ENCODE data around the gene IRF7. TPM values are rescaled to one million over a fixed set of nuclear protein-coding genes. Genes with fewer than 3 reads are reported as not detected.

The IRF7 gene
- total RNA-seq, 1 donor from 2014 or later: 10.9 TPM

- no peak for DNase-seq (ENCODE audit: low read depth in 2 of 2)
These were observed 5.4 kb upstream of the IRF7 start for GRCh38 chr11:620935-621814.

DNA sequence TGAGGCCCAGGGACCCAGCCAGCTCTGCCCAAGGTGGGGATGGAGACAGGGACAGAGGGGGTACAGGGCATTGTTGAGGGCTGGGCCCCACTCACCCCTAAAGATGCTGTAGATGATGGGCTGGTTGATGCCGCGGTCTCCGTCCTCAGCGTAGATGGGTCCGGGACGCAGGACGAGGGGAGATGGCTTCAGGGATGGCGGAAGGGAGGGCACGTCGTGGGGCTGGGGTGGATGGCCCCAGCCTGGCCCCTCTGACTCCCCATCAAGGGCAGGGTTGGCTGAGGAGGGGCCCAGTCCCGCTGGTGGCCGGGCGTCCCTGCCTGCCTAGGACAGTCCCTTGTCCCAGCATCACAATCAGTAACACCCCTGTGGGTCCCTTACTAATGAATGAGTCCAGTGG is 4.5 kb upstream of the IRF7 start:
- DNase-seq (ENCODE audit: low read depth in 2 of 2): no peak

GRCh38 chr11:619628-620050 is 3.9 kb upstream of the IRF7 start:
- no peak for DNase-seq (ENCODE audit: low read depth in 2 of 2)

GRCh38 chr11:618856-619627 is 3.3 kb upstream of the IRF7 start:
- no peak for DNase-seq (ENCODE audit: low read depth in 2 of 2)

GRCh38 chr11:617912-618682 is 2.3 kb upstream of the IRF7 start:
- DNase-seq (ENCODE audit: low read depth in 2 of 2): no peak

DNA sequence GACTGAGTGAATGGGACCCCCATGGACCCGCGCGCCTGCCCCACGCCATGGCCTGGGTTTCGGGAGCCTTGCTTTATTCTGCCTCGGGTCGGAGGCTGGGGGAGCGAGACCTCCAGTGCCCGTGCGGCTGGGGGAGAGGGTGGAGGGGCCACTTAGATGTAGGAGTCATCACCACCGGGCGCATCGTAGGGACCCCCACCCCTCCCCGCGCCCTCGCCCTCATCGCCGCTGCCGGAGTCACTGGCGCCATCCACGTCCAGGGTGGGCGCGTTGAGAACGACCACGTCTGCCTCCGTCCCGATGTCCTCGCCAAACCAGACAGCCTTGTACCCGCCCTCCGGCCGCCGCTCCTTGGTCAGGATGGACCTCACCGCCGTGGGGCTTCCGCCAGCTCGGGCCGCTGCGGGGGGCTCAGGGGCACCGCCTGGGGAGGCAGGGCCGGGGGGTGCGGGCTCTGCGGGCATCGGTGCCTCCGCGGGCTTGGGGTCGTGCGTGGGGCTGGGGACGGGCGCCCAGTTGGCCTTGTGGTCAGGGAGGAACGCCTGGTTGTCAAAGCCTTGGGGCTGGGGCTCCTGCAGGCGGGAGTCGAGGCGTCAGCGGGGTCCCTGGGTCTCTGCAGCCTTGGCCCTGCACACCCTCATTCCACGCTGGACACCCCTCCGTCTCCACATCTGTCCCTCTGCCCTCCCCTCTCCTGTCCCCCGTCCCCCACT is 1.6 kb upstream of the IRF7 start:
- DNase-seq (ENCODE audit: low read depth in 2 of 2): no peak

DNA sequence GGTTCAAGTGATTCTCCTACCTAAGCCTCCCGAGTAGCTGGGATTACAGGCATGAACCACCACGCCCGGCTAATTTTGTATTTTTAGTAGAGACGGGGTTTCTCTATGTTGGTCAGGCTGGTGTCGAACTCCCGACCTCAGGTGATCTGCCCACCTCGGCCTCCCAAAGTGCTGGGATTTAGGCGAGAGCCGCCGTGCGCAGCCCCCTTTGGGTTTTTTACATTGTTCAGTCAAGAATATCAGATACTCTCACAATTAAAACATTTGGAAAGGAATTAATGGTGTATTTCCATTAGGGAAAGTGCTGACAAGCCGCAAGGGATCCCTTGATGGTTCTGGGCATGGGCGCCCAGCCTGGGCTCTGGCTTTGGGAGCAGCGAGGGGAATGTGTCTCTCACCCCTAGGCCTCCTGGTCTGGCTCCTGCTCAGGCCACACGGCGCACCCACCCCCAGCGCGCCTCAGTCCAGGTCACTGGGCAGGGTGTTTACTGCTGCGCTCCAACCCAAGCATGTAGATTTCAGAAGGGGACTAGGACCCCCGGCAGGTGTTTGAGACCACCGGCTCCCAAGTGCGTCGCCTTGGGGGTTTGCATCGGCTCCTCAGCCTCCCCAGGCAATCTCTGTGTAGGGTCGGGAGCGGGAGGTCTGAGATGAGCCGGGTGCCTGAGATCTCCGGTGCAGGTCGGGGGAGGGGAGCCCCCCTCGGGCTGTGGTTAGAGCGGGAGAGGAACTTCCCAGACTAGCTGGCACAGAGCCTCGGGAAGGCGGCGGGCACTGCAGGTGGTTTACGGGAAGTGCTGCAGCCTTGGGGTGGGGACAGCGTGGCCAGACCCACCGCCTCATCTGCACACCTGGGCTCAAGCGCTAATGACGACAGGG is 809 bp upstream of the IRF7 start:
- no peak for DNase-seq (ENCODE audit: low read depth in 2 of 2)

- peak in 1 of 2 donors; percentile 44 for DNase-seq (ENCODE audit: low read depth in 2 of 2)
These were observed 887 bp downstream of the IRF7 start for GRCh38 chr11:614623-615503.

GRCh38 chr11:614021-614622 is 1.6 kb downstream of the IRF7 start:
- no peak for DNase-seq (ENCODE audit: low read depth in 2 of 2)

DNA sequence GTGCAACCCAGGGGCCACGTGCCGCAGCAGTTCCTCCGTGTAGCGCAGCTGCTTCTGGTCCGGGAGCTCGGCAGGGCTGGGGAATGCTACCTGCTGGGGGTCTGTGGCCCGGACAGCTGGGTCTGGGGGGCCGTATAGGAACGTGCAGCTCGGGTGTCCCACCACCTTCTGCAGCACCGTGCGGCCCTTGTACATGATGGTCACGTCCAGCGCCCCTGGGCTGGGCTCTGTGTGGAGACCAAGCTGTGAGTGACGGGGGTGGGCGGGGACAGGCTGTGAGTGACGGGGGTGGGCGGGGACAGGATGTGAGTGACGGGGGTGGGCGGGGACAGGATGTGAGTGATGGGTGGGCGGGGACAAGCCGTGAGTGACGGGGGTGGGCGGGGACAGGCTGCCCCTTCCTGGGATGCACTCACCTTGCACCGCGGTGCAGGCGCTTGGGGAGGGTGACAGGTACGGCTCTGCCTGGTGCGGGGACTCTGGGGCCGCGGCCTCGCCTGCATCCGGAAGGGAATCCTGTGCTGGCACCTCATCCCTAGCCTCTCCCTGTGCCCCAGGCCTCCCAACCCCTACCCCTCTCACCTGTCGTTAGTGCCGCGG is 2.3 kb downstream of the IRF7 start:
- DNase-seq (ENCODE audit: low read depth in 2 of 2): peak; percentile 71 to 84

- DNase-seq (ENCODE audit: low read depth in 2 of 2): no peak
These were observed 2.8 kb downstream of the IRF7 start for GRCh38 chr11:612961-613300.

GRCh38 chr11:612201-612960 is 3.4 kb downstream of the IRF7 start:
- DNase-seq (ENCODE audit: low read depth in 2 of 2): peak; percentile 25 to 46

DNA sequence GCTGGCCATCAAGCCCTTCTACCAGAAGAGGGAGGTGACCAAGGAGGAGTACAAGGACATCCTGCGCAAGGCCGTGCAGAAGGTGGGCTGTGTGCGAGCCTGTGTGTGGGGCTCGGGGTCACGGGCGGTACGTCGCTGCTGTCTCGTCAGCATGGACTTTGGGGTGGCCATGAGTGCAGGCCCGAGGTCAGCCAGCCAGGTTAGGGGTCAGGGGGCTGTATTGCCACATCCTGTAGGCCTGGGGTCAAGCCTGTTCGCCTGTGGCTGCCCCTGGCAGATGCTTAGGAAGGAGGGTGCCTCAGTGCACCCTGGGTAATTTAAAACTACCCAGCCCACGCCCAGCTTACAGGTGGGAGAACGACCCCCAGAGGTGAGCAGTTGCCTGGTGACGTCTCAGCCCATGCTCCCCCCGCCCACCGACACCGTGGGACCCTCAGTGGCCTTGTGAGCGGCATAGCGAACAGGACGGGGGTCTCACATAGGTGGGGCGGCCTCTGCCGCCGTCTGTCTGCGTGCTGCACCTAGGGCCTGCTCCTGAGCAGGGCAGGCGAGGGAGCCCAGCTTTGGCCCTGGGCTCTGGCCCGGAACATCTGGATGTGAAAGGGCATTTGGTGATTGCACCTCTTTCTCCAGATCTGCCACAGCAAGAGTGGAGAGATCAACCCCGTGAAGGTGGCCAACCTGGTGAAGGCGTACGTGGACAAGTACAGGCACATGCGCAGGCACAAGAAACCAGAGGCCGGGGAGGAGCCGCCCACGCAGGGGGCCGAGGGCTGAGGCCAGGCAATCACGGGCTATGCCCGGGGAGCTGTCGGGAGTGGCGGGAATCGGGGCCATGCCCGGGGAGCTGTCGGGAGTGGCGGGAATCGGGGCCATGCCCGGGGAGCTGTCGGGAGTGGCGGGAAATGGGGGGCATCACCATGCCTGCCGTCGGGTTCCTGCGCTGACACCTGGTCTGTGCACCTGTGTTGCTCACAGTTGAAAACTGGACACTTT is 4.5 kb downstream of the IRF7 start:
- no peak for DNase-seq (ENCODE audit: low read depth in 2 of 2)

DNA sequence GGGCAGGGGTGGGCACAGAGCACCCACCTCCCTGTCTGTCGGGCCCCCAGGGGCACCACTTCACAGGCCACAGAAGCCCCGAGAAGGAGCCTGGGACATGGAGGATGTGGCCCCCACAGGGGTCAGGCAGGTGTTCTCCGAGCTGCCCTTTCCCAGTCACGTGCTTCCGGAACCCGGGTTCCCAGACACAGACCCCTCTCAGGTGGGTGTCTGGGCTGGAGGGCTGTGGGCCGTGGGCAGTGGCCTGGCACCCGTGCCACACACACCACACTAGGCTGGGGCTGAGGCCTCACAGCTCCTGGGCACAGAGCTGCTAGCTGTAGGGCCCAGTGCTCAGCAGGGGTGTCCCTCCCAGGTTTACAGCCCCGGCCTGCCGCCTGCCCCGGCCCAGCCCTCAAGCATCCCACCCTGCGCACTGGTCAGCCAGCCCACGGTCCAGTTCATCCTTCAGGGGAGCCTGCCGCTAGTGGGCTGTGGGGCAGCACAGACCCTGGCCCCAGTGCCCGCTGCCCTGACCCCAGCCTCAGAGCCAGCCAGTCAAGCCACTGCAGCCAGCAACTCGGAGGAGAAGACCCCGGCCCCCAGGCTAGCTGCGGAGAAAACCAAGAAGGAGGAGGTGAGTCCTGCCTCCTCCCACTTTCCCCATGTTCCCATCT is 5.5 kb downstream of the IRF7 start:
- DNase-seq (ENCODE audit: low read depth in 2 of 2): no peak

DNA sequence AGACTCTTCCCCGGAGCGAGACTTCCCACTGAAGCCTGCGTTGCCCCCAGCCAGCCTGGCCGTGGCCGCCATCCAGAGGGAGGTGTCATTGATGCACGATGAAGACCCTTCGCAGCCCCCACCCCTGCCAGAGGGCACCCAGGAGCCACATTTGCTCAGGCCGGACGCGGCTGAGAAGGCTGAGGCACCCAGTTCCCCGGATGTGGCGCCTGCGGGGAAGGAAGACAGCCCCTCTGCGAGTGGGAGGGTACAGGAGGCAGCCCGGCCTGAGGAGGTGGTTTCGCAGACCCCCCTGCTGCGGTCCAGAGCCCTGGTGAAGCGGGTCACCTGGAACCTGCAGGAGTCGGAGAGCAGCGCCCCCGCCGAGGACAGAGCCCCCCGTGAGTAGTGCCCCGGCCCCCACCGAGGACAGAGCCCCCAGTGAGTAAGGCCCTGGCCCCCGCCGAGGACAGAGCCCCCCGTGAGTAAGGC is 6.4 kb downstream of the IRF7 start:
- no peak for DNase-seq (ENCODE audit: low read depth in 2 of 2)

- DNase-seq (ENCODE audit: low read depth in 2 of 2): peak in 1 of 2 donors; percentile 65
These were observed 6.9 kb downstream of the IRF7 start for GRCh38 chr11:608791-609251.
